ENCODE data around the gene RNU6-7. TPM values are rescaled to one million over a fixed set of nuclear protein-coding genes. Genes with fewer than 3 reads are reported as not detected.

Gene RNU6-7
- total and polyA plus RNA-seq, 10 of the 15 experiments (the other 5 are each of a cell fraction or from before 2014, with no cell fraction given) = not detected

GRCh38 chr14:32200368-32201192 lies 1.3 kb upstream of the RNU6-7 start (continued):
- TF ChIP-seq HDAC2 (IDR thresholded peaks at IDR 0.05) (no peak), MEF2B (IDR thresholded peaks at IDR 0.05; ENCODE audit: partially characterized antibody, poor library complexity, severe bottlenecking) (peak; percentile 90), RELB (IDR thresholded peaks at IDR 0.05; ENCODE audit: low read depth) (peak; percentile 87), NR2C2 (IDR thresholded peaks at IDR 0.05; ENCODE audit: borderline replicate concordance, control insufficient read depth, insufficient read length, low read depth) (no peak), ZSCAN29 (IDR thresholded peaks at IDR 0.05) (no peak), CEBPZ (IDR thresholded peaks at IDR 0.05; ENCODE audit: low read depth, low read length) (no peak), ASH2L (IDR thresholded peaks at IDR 0.05; ENCODE audit: borderline replicate concordance, low read depth) (no peak), IRF4 (IDR thresholded peaks at IDR 0.05; ENCODE audit: low read depth, low read length) (0 out of 2 replicates have a peak, but pooled peaks have one; percentile 57), EP300 (IDR thresholded peaks at IDR 0.05; ENCODE audit: borderline replicate concordance in 1 of 2, control insufficient read depth in 1 of 2, low read depth in 2 of 2, low read length in 2 of 2) (peak; percentile 45 to 90; a peak in 3 of 4 replicates), CBFB (IDR thresholded peaks at IDR 0.05; ENCODE audit: low read depth) (peak; percentile 36; the same call in 1 of the 2 replicates), CHD2 (IDR thresholded peaks at IDR 0.05; ENCODE audit: borderline replicate concordance, low read depth, low read length) (peak; percentile 53; the same call in 1 of the 2 replicates), MTA2 (IDR thresholded peaks at IDR 0.05; ENCODE audit: low read depth) (peak; percentile 97), NFYB (IDR thresholded peaks at IDR 0.05; ENCODE audit: insufficient read depth, low read depth, low read length) (no peak), FOXK2 (IDR thresholded peaks at IDR 0.05) (no peak), PRDM15 (CRISPR knock-in tag; IDR thresholded peaks at IDR 0.05) (no peak)

Data from GM12878 (cell line).